HepG2 (cell line): Measurements from ENCODE around the gene FAM117B. TPM values are rescaled to one million over a fixed set of nuclear protein-coding genes. Genes with fewer than 3 reads are reported as not detected.

Source experiments
- PRDM10 ChIP-seq: sonication (generic); formaldehyde crosslinking; IDR thresholded peaks from 2 replicates; pipeline ENCODE4 v1.4.0; 2020; ENCODE audit warnings: low read depth, missing genetic modification reagents
- RXRB ChIP-seq: IDR thresholded peaks from 2 replicates; pipeline ENCODE4 v1.6.1; 2016; ENCODE audit warnings: borderline replicate concordance, missing genetic modification reagents, missing compliant biosample characterization
- SMAD1 ChIP-seq: sonication (generic); formaldehyde crosslinking; IDR thresholded peaks from 2 replicates; pipeline ENCODE4 v1.4.0; 2020; ENCODE audit warnings: missing genetic modification reagents, low read depth, mild to moderate bottlenecking, borderline replicate concordance
- SRF ChIP-seq: IDR thresholded peaks from 2 replicates; pipeline ENCODE4 v1.6.1; 2011; ENCODE audit warnings: mild to moderate bottlenecking, low read depth, low read length, moderate library complexity
- TBL1XR1 ChIP-seq: fragments of 150-350 bp; IDR thresholded peaks from 2 replicates; pipeline ENCODE4 v1.6.1; 2014; ENCODE audit warnings: borderline replicate concordance, low read length; ENCODE audit not compliant: partially characterized antibody
- TMF1 ChIP-seq: sonication (generic); formaldehyde crosslinking; IDR thresholded peaks from 2 replicates; pipeline ENCODE4 v1.8.1; 2022; ENCODE audit warnings: low read depth, missing genetic modification reagents
- ZNF142 ChIP-seq: sonication (generic); formaldehyde crosslinking; IDR thresholded peaks from 2 replicates; pipeline ENCODE4 v1.4.0; 2020; ENCODE audit warnings: missing genetic modification reagents
- ZNF800 ChIP-seq: sonication (generic); formaldehyde crosslinking; IDR thresholded peaks from 2 replicates; pipeline ENCODE4 v1.4.0; 2020; ENCODE audit warnings: missing genetic modification reagents
- polyA plus RNA-seq, 8 experiments: library from polyadenylated mRNA; depleted of rRNA in 3 of 8; stranded (reverse) in 7 of 8; unstranded in 1 of 8; fragments of >200 nt; fragmentation: Illumina TruSeq in 4 of 8; extraction: Trizol in 4 of 8; gene quantifications; 2 replicates each; pipeline versions ENCODE4 v1.2.1 to v1.2.3, GENCODE V29; 2011 to 2016; ENCODE audit warnings: low read depth in 4 of 8, missing spikeins in 1 of 8, mixed read lengths in 1 of 8; ENCODE audit not compliant: insufficient read depth in 1 of 8
- total RNA-seq, 5 experiments: library from RNA; depleted of rRNA; stranded (reverse); fragments of >200 nt; fragmentation: Illumina TruSeq; extraction: Trizol; gene quantifications; 2 replicates each; pipeline ENCODE4 v1.2.3, GENCODE V29; 2016; ENCODE audit warnings: low read depth in 1 of 5

The FAM117B gene
- total and polyA plus RNA-seq, 2 of the 13 experiments (the other 11 are each of a cell fraction or from before 2014, with no cell fraction given) = 5.8 to 11.0 TPM

- TF ChIP-seq PRDM10 (CRISPR knock-in tag) (no peak), ZNF800 (no peak), SRF (no peak), TBL1XR1 (no peak), TMF1 (CRISPR knock-in tag) (no peak), ZNF142 (no peak), RXRB (peak; percentile 79), SMAD1 (CRISPR knock-in tag) (no peak)
These were observed 52.5 kb downstream of the FAM117B start (continued) for GRCh38 chr2:202687276-202687675.
